ENCODE measurements around the gene RPL21.
"Not testable (repeated sequence)": the region's sequence is repeated elsewhere in the genome, so short reads cannot be mapped to it uniquely, and the experiment has no call there.

Gene RPL21

GRCh38 chr13:27251166-27252091, at the start of gene RPL21:
TSS of gene RPL21 (plus strand) at chr13:27251558. CDS start at chr13:27253777, 2,219 bp downstream.
- peak within 1 kb of the TSS; percentile 100 for H3K9ac ChIP-seq (ENCODE audit: low read depth, low read length)
- H3K36me3 ChIP-seq (ENCODE audit: control insufficient read depth, insufficient read depth, low read length): peaks cover 36% of the 10 kb centered on the region
- no peaks in the 10 kb centered on the region for H3K9me3 ChIP-seq (ENCODE audit: control insufficient read depth, insufficient read depth, low read length)
- H3K4me3 ChIP-seq (ENCODE audit: low read depth, low read length): peak within 1 kb of the TSS; percentile 98
- H3K27ac ChIP-seq (ENCODE audit: low read depth, low read length): peak within 1 kb of the TSS; percentile 98
- H3K4me1 ChIP-seq (ENCODE audit: control insufficient read depth, insufficient read depth, low read length): peaks cover 11% of the 10 kb centered on the region
- H3K27me3 ChIP-seq (ENCODE audit: control insufficient read depth, insufficient read depth, low read length): no peaks in the 10 kb centered on the region

DNA sequence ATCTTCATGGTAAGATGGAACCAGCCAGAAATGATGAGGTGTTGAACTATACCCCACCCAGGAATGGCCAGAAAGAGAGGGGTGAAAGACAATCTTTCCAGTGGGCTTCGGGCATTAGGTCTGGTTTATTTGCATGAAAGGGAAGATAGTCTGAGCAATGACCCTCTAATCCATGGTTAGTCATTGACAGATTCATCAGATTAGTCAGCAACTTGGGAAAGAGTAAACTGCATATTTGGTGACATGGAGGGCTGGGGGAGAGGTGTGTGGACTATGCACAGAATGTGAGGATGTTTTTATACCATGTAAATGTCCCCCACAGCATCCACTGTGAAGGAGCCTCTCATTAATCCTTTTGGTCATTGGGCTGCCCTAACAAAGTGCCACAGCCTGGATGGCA, 49.7 kb upstream of the RPL21 start:
- Histone ChIP-seq H3K36me3 (ENCODE audit: control insufficient read depth, insufficient read depth, low read length) (no peaks in the 10 kb centered on the region), H3K4me1 (ENCODE audit: control insufficient read depth, insufficient read depth, low read length) (peaks cover 4% of the 10 kb centered on the region; the same call in 1 of the 2 replicates), H3K9me3 (ENCODE audit: control insufficient read depth, insufficient read depth, low read length) (no peaks in the 10 kb centered on the region), H3K27ac (ENCODE audit: low read depth, low read length) (no peak overlapping the region), H3K9ac (ENCODE audit: low read depth, low read length) (no peak overlapping the region), H3K27me3 (ENCODE audit: control insufficient read depth, insufficient read depth, low read length) (no peaks in the 10 kb centered on the region), H3K4me3 (ENCODE audit: low read depth, low read length) (no peak overlapping the region)

DNA sequence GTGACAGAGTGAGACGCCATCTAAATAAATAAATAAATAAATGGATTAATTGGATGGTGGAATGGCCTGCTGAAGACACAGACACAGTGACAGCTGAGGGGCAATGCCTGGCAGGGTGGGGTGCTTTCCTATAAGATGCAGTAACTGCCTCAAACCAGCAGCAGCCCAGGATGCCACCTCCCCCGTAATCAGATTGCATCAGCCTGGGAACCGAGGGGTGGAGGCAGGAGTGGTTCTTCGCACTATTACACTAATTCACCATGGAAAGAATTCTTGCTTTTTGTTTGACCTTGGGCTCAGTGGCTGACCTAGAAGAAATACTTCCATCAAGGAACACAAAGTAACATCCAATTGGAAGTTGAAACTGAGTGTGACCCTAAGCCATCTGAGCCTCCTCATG, 48.2 kb upstream of the RPL21 start:
- Histone ChIP-seq H3K27me3 (ENCODE audit: control insufficient read depth, insufficient read depth, low read length) (no peaks in the 10 kb centered on the region), H3K36me3 (ENCODE audit: control insufficient read depth, insufficient read depth, low read length) (no peaks in the 10 kb centered on the region), H3K27ac (ENCODE audit: low read depth, low read length) (no peak overlapping the region)

GRCh38 chr13:27203854-27204253, 47.5 kb upstream of the RPL21 start:
- Histone ChIP-seq H3K9ac (ENCODE audit: low read depth, low read length) (no peak overlapping the region; the same call in 1 of the 2 replicates), H3K36me3 (ENCODE audit: control insufficient read depth, insufficient read depth, low read length) (no peaks in the 10 kb centered on the region)

More for the DNA sequence above, 48.2 kb upstream of the RPL21 start:
- Histone ChIP-seq H3K9ac (ENCODE audit: low read depth, low read length) (peak overlapping the region; percentile 15; the same call in 1 of the 2 replicates), H3K9me3 (ENCODE audit: control insufficient read depth, insufficient read depth, low read length) (no peaks in the 10 kb centered on the region), H3K4me3 (ENCODE audit: low read depth, low read length) (no peak overlapping the region), H3K4me1 (ENCODE audit: control insufficient read depth, insufficient read depth, low read length) (peaks cover 4% of the 10 kb centered on the region; the same call in 1 of the 2 replicates)

DNA sequence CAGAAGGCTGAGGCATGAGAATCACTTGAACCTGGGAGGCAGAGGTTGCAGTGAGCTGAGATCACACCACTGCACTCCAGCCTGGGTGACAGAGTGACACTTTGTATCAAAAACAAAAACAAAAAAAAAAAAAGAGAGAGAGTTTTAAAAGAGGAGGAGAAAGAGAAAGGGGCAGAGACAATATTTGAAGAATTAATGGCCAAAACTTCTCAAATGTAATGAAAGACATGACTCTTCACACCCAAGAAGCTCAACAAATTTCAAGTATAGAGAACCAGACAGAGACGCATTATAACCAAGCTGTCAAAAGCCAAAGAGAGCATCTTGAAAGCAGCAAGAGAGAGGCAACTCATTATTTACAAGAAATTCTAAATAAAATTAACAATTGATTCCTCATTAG, 42.8 kb upstream of the RPL21 start:
- Histone ChIP-seq H3K9me3 (ENCODE audit: control insufficient read depth, insufficient read depth, low read length) (0 out of 2 replicates have a peak, but pooled peaks cover 2% of the 10 kb centered on the region), H3K27ac (ENCODE audit: low read depth, low read length) (no peak overlapping the region), H3K36me3 (ENCODE audit: control insufficient read depth, insufficient read depth, low read length) (no peaks in the 10 kb centered on the region), H3K27me3 (ENCODE audit: control insufficient read depth, insufficient read depth, low read length) (no peaks in the 10 kb centered on the region), H3K4me1 (ENCODE audit: control insufficient read depth, insufficient read depth, low read length) (peaks cover 1% of the 10 kb centered on the region; the same call in 1 of the 2 replicates), H3K9ac (ENCODE audit: low read depth, low read length) (no peak overlapping the region), H3K4me3 (ENCODE audit: low read depth, low read length) (no peak overlapping the region)

More at GRCh38 chr13:27203854-27204253, 47.5 kb upstream of the RPL21 start:
- Histone ChIP-seq H3K9me3 (ENCODE audit: control insufficient read depth, insufficient read depth, low read length) (no peaks in the 10 kb centered on the region), H3K4me3 (ENCODE audit: low read depth, low read length) (no peak overlapping the region), H3K27me3 (ENCODE audit: control insufficient read depth, insufficient read depth, low read length) (no peaks in the 10 kb centered on the region), H3K4me1 (ENCODE audit: control insufficient read depth, insufficient read depth, low read length) (peaks cover 4% of the 10 kb centered on the region; the same call in 1 of the 2 replicates), H3K27ac (ENCODE audit: low read depth, low read length) (no peak overlapping the region)

DNA sequence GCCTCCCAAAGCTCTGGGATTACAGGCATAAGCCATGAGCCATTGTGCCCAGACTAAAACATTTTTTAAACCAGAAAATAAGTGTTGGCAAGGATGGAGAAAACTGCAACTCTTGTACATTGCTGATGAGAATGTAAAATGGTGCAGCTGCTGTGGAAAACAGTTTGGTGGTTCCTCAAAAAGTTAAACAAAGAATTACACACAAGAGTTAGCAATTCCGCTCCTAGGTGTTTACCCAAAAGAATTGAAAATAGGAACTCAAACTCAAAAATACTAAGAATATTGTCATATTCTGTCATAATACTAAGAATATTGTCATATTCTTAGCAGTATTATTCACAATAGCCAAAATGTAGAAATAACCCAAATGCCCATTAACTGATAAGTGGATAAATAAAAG, 40.1 kb upstream of the RPL21 start:
- Histone ChIP-seq H3K4me1 (ENCODE audit: control insufficient read depth, insufficient read depth, low read length) (no peaks in the 10 kb centered on the region), H3K9me3 (ENCODE audit: control insufficient read depth, insufficient read depth, low read length) (0 out of 2 replicates have a peak, but pooled peaks cover 2% of the 10 kb centered on the region), H3K9ac (ENCODE audit: low read depth, low read length) (no peak overlapping the region), H3K4me3 (ENCODE audit: low read depth, low read length) (no peak overlapping the region), H3K36me3 (ENCODE audit: control insufficient read depth, insufficient read depth, low read length) (no peaks in the 10 kb centered on the region), H3K27ac (ENCODE audit: low read depth, low read length) (no peak overlapping the region), H3K27me3 (ENCODE audit: control insufficient read depth, insufficient read depth, low read length) (no peaks in the 10 kb centered on the region)

- Histone ChIP-seq H3K4me3 (ENCODE audit: low read depth, low read length) (no peak overlapping the region), H3K4me1 (ENCODE audit: control insufficient read depth, insufficient read depth, low read length) (no peaks in the 10 kb centered on the region), H3K9me3 (ENCODE audit: control insufficient read depth, insufficient read depth, low read length) (0 out of 2 replicates have a peak, but pooled peaks cover 2% of the 10 kb centered on the region), H3K27ac (ENCODE audit: low read depth, low read length) (no peak overlapping the region), H3K36me3 (ENCODE audit: control insufficient read depth, insufficient read depth, low read length) (no peaks in the 10 kb centered on the region), H3K27me3 (ENCODE audit: control insufficient read depth, insufficient read depth, low read length) (no peaks in the 10 kb centered on the region), H3K9ac (ENCODE audit: low read depth, low read length) (no peak overlapping the region)
Measured at GRCh38 chr13:27211771-27212364, 39.5 kb upstream of the RPL21 start.

- not testable (repeated sequence) for H3K36me3 ChIP-seq (ENCODE audit: control insufficient read depth, insufficient read depth, low read length); H3K4me3 ChIP-seq (ENCODE audit: low read depth, low read length); H3K27me3 ChIP-seq (ENCODE audit: control insufficient read depth, insufficient read depth, low read length); H3K9ac ChIP-seq (ENCODE audit: low read depth, low read length); H3K9me3 ChIP-seq (ENCODE audit: control insufficient read depth, insufficient read depth, low read length); H3K27ac ChIP-seq (ENCODE audit: low read depth, low read length); H3K4me1 ChIP-seq (ENCODE audit: control insufficient read depth, insufficient read depth, low read length)
Measured at GRCh38 chr13:27213386-27213785, 38.0 kb upstream of the RPL21 start.

DNA sequence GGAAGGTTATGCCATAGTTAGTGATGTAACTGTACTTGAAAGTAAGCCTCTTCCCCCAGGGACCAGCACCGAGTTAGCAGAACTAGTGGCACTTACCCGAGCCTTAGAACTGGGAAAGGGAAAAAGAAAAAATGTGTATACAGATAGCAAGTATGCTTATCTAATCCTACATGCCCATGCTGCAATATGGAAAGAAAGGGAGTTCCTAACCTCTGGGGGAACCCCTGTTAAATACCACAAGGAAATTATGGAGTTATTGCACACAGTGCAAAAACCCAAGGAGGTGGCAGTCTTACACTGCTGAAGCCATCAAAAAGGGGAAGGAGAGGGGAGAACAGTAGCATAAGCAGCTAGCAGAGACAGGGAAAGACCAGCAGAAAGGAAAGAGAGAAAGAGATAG, 33.6 kb upstream of the RPL21 start:
- not testable (repeated sequence) for H3K9me3 ChIP-seq (ENCODE audit: control insufficient read depth, insufficient read depth, low read length); H3K9ac ChIP-seq (ENCODE audit: low read depth, low read length); H3K4me3 ChIP-seq (ENCODE audit: low read depth, low read length); H3K27me3 ChIP-seq (ENCODE audit: control insufficient read depth, insufficient read depth, low read length); H3K36me3 ChIP-seq (ENCODE audit: control insufficient read depth, insufficient read depth, low read length); H3K27ac ChIP-seq (ENCODE audit: low read depth, low read length); H3K4me1 ChIP-seq (ENCODE audit: control insufficient read depth, insufficient read depth, low read length)

GRCh38 chr13:27218861-27219260, 32.5 kb upstream of the RPL21 start:
- H3K9ac ChIP-seq (ENCODE audit: low read depth, low read length); H3K36me3 ChIP-seq (ENCODE audit: control insufficient read depth, insufficient read depth, low read length); H3K27me3 ChIP-seq (ENCODE audit: control insufficient read depth, insufficient read depth, low read length); H3K9me3 ChIP-seq (ENCODE audit: control insufficient read depth, insufficient read depth, low read length); H3K4me3 ChIP-seq (ENCODE audit: low read depth, low read length); H3K27ac ChIP-seq (ENCODE audit: low read depth, low read length); H3K4me1 ChIP-seq (ENCODE audit: control insufficient read depth, insufficient read depth, low read length): not testable (repeated sequence)

DNA sequence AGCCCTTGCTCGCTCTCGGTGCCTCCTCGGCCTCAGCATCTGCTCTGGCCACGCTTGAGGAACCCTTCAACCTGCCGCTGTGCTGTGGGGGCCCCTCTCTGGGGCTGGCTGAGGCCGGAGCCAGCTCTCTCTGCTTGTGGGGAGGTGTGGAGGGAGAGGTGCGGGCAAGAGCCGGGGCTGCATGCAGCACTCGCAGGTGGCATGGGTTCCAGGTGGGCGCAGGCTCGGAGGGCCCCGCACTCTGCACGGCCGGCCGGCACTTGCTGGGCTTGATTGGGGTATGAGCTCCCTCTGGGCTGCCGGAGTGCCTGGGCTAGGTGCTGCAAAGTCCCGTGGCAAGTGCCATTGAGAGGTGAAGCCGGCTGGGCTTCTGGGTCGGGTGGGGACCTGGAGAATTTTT, 31.7 kb upstream of the RPL21 start:
- no peak overlapping the region for H3K27ac ChIP-seq (ENCODE audit: low read depth, low read length)
- no peaks in the 10 kb centered on the region for H3K27me3 ChIP-seq (ENCODE audit: control insufficient read depth, insufficient read depth, low read length)
- H3K9me3 ChIP-seq (ENCODE audit: control insufficient read depth, insufficient read depth, low read length): no peaks in the 10 kb centered on the region; the same call in none of the 2 replicates
- H3K4me1 ChIP-seq (ENCODE audit: control insufficient read depth, insufficient read depth, low read length): no peaks in the 10 kb centered on the region
- no peaks in the 10 kb centered on the region for H3K36me3 ChIP-seq (ENCODE audit: control insufficient read depth, insufficient read depth, low read length)
- H3K9ac ChIP-seq (ENCODE audit: low read depth, low read length): no peak overlapping the region
- H3K4me3 ChIP-seq (ENCODE audit: low read depth, low read length): no peak overlapping the region

All from HUES48 (cell line).